HEK293 (cell line): Measurements from ENCODE around the gene SEM1.

ENCODE experiments used
- CTCF ChIA-PET: fragments of 350-600 bp; formaldehyde crosslinking; extraction: SDS; loops from one replicate; lab custom pipeline; 2021; ENCODE audit warnings: antibody characterized with exemption; lab: Yijun Ruan, JAX
- POLR2A ChIA-PET: fragments of 300-600 bp; formaldehyde crosslinking; extraction: SDS; loops from one replicate; lab custom pipeline; 2020; ENCODE audit warnings: antibody characterized with exemption, inconsistent platforms; lab: Yijun Ruan, JAX
- H3K27ac ChIP-seq: fragments of 200-500 bp; sonication (Bioruptor generic); 2 replicates; pipeline ENCODE4 v1.5.1; 2014; ENCODE audit warnings: low read depth, low read length, control low read depth, inconsistent platforms; ENCODE audit errors: extremely low read depth
- H3K36me3 ChIP-seq, 2 experiments: fragments of 200-500 bp in 1 of 2; sonication (Bioruptor generic) in 1 of 2; 1 replicate in 1 of 2; 2 replicates in 1 of 2; pipeline ENCODE4 v1.5.1; 2014 to 2017; ENCODE audit warnings: inconsistent platforms in 2 of 2, low read length in 2 of 2; ENCODE audit not compliant: control insufficient read depth in 2 of 2, insufficient read depth in 1 of 2
- H3K4me1 ChIP-seq: fragments of 200-500 bp; sonication (Bioruptor generic); 2 replicates; pipeline ENCODE4 v1.5.1; 2014; ENCODE audit warnings: mild to moderate bottlenecking, low read length, inconsistent platforms; ENCODE audit not compliant: control insufficient read depth, insufficient read depth
- H3K4me3 ChIP-seq: 2 replicates; pipeline ENCODE4 v1.5.1; 2011; ENCODE audit warnings: low read depth, mild to moderate bottlenecking, control low read depth, low read length, moderate library complexity
- H3K9me3 ChIP-seq: fragments of 200-500 bp; sonication (Bioruptor generic); 2 replicates; pipeline ENCODE4 v1.5.1; 2014; ENCODE audit warnings: low read depth, low read length, inconsistent platforms; ENCODE audit not compliant: control insufficient read depth, insufficient read depth
- BCL11A ChIP-seq: fragments of 450-650 bp; formaldehyde crosslinking; IDR thresholded peaks from 2 replicates; pipeline ENCODE4 v1.5.1; 2016; ENCODE audit warnings: low read depth, missing biosample characterization, missing genetic modification characterization
- IKZF3 ChIP-seq: fragments of 450-650 bp; IDR thresholded peaks from 2 replicates; pipeline ENCODE4 v1.5.0; 2018; ENCODE audit warnings: missing biosample characterization, mild to moderate bottlenecking, missing genetic modification characterization, moderate library complexity
- SP3 ChIP-seq: fragments of 450-650 bp; formaldehyde crosslinking; IDR thresholded peaks from 2 replicates; pipeline ENCODE4 v1.5.1; 2016; ENCODE audit warnings: missing biosample characterization, missing genetic modification characterization
- ZFP37 ChIP-seq: fragments of 450-650 bp; formaldehyde crosslinking; IDR thresholded peaks from 2 replicates; pipeline ENCODE4 v1.5.1; 2016; ENCODE audit warnings: missing biosample characterization, missing genetic modification characterization
- ZFP41 ChIP-seq: fragments of 450-650 bp; formaldehyde crosslinking; IDR thresholded peaks from 2 replicates; pipeline ENCODE4 v1.5.1; 2016; ENCODE audit warnings: missing biosample characterization, missing genetic modification characterization, borderline replicate concordance
- ZIC2 ChIP-seq: fragments of 450-650 bp; formaldehyde crosslinking; IDR thresholded peaks from 2 replicates; pipeline ENCODE4 v1.5.1; 2016; ENCODE audit warnings: missing biosample characterization, missing genetic modification characterization
- ZNF211 ChIP-seq: fragments of 450-650 bp; formaldehyde crosslinking; IDR thresholded peaks from 2 replicates; pipeline ENCODE4 v1.5.1; 2016; ENCODE audit warnings: low read depth, missing biosample characterization, missing genetic modification characterization
- ZNF23 ChIP-seq: fragments of 450-650 bp; formaldehyde crosslinking; IDR thresholded peaks from 2 replicates; pipeline ENCODE4 v1.5.1; 2016; ENCODE audit warnings: missing biosample characterization, missing genetic modification characterization, borderline replicate concordance
- ZNF24 ChIP-seq: fragments of 450-650 bp; formaldehyde crosslinking; IDR thresholded peaks from 2 replicates; pipeline ENCODE4 v1.5.1; 2016; ENCODE audit warnings: missing biosample characterization, missing genetic modification characterization
- ZNF510 ChIP-seq: fragments of 450-650 bp; formaldehyde crosslinking; IDR thresholded peaks from 2 replicates; pipeline ENCODE4 v1.5.1; 2018; ENCODE audit warnings: mild to moderate bottlenecking, missing genetic modification characterization, missing biosample characterization; ENCODE audit not compliant: insufficient replicate concordance
- ZNF670 ChIP-seq: fragments of 450-650 bp; formaldehyde crosslinking; IDR thresholded peaks from 2 replicates; pipeline ENCODE4 v1.5.1; 2016; ENCODE audit warnings: missing biosample characterization, missing genetic modification characterization, low read depth
- ZNF768 ChIP-seq: fragments of 450-650 bp; formaldehyde crosslinking; IDR thresholded peaks from 2 replicates; pipeline ENCODE4 v1.5.1; 2018; ENCODE audit warnings: missing biosample characterization, mild to moderate bottlenecking, missing genetic modification characterization
- TF ChIP-seq, protein P1 (sequence below): fragments of 450-650 bp; formaldehyde crosslinking; IDR thresholded peaks from 2 replicates; pipeline ENCODE4 v1.5.1; 2017; ENCODE audit warnings: missing biosample characterization, missing genetic modification characterization
- TF ChIP-seq, protein P2 (sequence below): IDR thresholded peaks from 2 replicates; pipeline ENCODE4 v1.6.1; 2011; ENCODE audit warnings: mild to moderate bottlenecking, low read depth, low read length, borderline replicate concordance
- TF ChIP-seq, protein P3 (sequence below): fragments of 450-650 bp; formaldehyde crosslinking; IDR thresholded peaks from 2 replicates; pipeline ENCODE4 v1.5.1; 2016; ENCODE audit warnings: missing biosample characterization, missing genetic modification characterization
- TF ChIP-seq, protein P4 (sequence below): fragments of 450-650 bp; formaldehyde crosslinking; IDR thresholded peaks from 2 replicates; pipeline ENCODE4 v1.5.1; 2016; ENCODE audit warnings: missing biosample characterization, missing genetic modification characterization
- TF ChIP-seq, protein P5 (sequence below): fragments of 450-650 bp; IDR thresholded peaks from 2 replicates; pipeline ENCODE4 v1.5.1; 2018; ENCODE audit warnings: missing biosample characterization, mild to moderate bottlenecking, missing genetic modification characterization
- TF ChIP-seq, protein P6 (sequence below): fragments of 450-650 bp; formaldehyde crosslinking; IDR thresholded peaks from 2 replicates; pipeline ENCODE4; 2016; ENCODE audit warnings: missing biosample characterization, missing genetic modification characterization
- TF ChIP-seq, protein P7 (sequence below): fragments of 450-650 bp; formaldehyde crosslinking; IDR thresholded peaks from 2 replicates; pipeline ENCODE4 v1.5.1; 2017; ENCODE audit warnings: missing biosample characterization, missing genetic modification characterization
- TF ChIP-seq, protein P8 (sequence below): fragments of 450-650 bp; formaldehyde crosslinking; IDR thresholded peaks from 2 replicates; pipeline ENCODE4 v1.5.1; 2016; ENCODE audit warnings: missing biosample characterization, missing genetic modification characterization

SEM1 gene

DNA sequence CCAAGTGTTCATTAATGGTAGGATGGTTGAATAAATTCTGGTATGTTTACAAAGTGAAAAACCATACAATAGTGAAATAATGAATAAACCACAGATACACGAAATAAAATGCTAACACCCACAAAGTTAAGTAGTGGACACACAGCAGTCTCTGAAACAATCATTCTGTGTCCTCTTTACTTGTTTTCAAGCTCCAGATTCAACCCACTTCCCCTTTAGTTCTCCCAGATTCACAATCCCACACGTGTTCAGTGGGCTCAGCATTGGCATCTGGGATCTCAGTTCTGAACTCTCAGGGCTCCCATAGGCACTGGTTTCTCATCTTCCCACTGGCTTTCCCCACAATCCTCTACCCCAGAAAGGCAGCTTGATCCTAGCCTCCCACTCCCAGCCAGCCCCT lies 44.9 kb downstream of the SEM1 start (continued):
- TF ChIP-seq, protein P1, sequence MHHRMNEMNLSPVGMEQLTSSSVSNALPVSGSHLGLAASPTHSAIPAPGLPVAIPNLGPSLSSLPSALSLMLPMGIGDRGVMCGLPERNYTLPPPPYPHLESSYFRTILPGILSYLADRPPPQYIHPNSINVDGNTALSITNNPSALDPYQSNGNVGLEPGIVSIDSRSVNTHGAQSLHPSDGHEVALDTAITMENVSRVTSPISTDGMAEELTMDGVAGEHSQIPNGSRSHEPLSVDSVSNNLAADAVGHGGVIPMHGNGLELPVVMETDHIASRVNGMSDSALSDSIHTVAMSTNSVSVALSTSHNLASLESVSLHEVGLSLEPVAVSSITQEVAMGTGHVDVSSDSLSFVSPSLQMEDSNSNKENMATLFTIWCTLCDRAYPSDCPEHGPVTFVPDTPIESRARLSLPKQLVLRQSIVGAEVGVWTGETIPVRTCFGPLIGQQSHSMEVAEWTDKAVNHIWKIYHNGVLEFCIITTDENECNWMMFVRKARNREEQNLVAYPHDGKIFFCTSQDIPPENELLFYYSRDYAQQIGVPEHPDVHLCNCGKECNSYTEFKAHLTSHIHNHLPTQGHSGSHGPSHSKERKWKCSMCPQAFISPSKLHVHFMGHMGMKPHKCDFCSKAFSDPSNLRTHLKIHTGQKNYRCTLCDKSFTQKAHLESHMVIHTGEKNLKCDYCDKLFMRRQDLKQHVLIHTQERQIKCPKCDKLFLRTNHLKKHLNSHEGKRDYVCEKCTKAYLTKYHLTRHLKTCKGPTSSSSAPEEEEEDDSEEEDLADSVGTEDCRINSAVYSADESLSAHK (tag by site-specific recombination) = no peak
- TF ChIP-seq, protein P2, sequence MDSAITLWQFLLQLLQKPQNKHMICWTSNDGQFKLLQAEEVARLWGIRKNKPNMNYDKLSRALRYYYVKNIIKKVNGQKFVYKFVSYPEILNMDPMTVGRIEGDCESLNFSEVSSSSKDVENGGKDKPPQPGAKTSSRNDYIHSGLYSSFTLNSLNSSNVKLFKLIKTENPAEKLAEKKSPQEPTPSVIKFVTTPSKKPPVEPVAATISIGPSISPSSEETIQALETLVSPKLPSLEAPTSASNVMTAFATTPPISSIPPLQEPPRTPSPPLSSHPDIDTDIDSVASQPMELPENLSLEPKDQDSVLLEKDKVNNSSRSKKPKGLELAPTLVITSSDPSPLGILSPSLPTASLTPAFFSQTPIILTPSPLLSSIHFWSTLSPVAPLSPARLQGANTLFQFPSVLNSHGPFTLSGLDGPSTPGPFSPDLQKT = no peak
- no peak for TF ChIP-seq ZFP37
- no peak for TF ChIP-seq SP3 (tag by site-specific recombination)
- TF ChIP-seq, protein P3, sequence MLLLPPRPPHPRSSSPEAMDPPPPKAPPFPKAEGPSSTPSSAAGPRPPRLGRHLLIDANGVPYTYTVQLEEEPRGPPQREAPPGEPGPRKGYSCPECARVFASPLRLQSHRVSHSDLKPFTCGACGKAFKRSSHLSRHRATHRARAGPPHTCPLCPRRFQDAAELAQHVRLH (tag by site-specific recombination) = no peak
- no peak for TF ChIP-seq IKZF3 (tag by site-specific recombination)
- no peak for TF ChIP-seq ZNF510
- no peak for TF ChIP-seq ZIC2
- no peak for TF ChIP-seq ZNF211 (tag by site-specific recombination)
- no peak for TF ChIP-seq ZNF23 (tag by site-specific recombination)
- TF ChIP-seq, protein P4, sequence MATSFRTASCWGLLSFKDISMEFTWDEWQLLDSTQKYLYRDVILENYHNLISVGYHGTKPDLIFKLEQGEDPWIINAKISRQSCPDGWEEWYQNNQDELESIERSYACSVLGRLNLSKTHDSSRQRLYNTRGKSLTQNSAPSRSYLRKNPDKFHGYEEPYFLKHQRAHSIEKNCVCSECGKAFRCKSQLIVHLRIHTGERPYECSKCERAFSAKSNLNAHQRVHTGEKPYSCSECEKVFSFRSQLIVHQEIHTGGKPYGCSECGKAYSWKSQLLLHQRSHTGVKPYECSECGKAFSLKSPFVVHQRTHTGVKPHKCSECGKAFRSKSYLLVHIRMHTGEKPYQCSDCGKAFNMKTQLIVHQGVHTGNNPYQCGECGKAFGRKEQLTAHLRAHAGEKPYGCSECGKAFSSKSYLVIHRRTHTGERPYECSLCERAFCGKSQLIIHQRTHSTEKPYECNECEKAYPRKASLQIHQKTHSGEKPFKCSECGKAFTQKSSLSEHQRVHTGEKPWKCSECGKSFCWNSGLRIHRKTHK (tag by site-specific recombination) = no peak

DNA sequence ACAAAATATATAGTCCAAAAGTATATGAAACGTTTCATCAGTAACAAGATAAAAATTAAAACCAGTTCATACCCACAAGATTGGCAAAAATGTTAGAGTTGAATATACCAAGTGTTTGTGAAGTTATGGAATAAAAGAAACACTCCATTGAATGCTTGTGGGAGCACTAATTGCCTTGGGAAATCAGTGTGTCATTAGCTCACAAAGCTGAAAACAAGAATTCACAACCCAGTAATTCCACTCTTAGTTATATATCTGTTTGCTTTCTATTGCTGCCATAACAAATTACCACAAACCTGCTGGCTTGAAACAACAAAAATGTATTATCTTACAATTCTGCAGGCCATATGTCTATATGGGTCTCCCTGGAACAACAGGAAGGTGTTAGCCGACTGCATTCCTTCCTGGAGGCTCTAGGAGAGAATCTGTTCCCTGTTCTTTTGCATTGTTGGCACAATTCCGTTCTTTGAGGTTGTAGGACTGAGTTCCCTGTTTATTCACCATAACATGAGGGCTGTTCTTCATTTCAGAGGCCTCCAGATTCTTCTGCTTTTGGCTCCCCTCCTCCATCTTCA lies 45.7 kb downstream of the SEM1 start:
- H3K4me3 ChIP-seq = no peak overlapping the region
- CTCF ChIA-PET = no interaction called here
- POLR2A ChIA-PET = no interaction called here
- no peaks in the 10 kb centered on the region for H3K9me3 ChIP-seq
- H3K4me1 ChIP-seq = no peaks in the 10 kb centered on the region
- H3K27ac ChIP-seq = no peak overlapping the region
- TF ChIP-seq, protein P5, sequence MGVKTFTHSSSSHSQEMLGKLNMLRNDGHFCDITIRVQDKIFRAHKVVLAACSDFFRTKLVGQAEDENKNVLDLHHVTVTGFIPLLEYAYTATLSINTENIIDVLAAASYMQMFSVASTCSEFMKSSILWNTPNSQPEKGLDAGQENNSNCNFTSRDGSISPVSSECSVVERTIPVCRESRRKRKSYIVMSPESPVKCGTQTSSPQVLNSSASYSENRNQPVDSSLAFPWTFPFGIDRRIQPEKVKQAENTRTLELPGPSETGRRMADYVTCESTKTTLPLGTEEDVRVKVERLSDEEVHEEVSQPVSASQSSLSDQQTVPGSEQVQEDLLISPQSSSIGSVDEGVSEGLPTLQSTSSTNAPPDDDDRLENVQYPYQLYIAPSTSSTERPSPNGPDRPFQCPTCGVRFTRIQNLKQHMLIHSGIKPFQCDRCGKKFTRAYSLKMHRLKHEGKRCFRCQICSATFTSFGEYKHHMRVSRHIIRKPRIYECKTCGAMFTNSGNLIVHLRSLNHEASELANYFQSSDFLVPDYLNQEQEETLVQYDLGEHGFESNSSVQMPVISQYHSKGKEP (tag by site-specific recombination) = no peak
- TF ChIP-seq, protein P6, sequence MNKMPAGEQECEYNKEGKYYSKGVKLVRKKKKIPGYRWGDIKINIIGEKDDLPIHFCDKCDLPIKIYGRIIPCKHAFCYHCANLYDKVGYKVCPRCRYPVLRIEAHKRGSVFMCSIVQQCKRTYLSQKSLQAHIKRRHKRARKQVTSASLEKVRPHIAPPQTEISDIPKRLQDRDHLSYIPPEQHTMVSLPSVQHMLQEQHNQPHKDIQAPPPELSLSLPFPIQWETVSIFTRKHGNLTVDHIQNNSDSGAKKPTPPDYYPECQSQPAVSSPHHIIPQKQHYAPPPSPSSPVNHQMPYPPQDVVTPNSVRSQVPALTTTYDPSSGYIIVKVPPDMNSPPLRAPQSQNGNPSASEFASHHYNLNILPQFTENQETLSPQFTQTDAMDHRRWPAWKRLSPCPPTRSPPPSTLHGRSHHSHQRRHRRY = no peak
- TF ChIP-seq ZNF23 (tag by site-specific recombination) (no peak), ZNF670 (tag by site-specific recombination) (no peak), ZNF24 (tag by site-specific recombination) (no peak), ZNF768 (tag by site-specific recombination) (no peak), BCL11A (tag by site-specific recombination) (no peak), ZFP41 (tag by site-specific recombination) (no peak)
- TF ChIP-seq, protein P7, sequence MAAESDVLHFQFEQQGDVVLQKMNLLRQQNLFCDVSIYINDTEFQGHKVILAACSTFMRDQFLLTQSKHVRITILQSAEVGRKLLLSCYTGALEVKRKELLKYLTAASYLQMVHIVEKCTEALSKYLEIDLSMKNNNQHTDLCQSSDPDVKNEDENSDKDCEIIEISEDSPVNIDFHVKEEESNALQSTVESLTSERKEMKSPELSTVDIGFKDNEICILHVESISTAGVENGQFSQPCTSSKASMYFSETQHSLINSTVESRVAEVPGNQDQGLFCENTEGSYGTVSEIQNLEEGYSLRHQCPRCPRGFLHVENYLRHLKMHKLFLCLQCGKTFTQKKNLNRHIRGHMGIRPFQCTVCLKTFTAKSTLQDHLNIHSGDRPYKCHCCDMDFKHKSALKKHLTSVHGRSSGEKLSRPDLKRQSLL (tag by site-specific recombination) = no peak
- TF ChIP-seq, protein P8, sequence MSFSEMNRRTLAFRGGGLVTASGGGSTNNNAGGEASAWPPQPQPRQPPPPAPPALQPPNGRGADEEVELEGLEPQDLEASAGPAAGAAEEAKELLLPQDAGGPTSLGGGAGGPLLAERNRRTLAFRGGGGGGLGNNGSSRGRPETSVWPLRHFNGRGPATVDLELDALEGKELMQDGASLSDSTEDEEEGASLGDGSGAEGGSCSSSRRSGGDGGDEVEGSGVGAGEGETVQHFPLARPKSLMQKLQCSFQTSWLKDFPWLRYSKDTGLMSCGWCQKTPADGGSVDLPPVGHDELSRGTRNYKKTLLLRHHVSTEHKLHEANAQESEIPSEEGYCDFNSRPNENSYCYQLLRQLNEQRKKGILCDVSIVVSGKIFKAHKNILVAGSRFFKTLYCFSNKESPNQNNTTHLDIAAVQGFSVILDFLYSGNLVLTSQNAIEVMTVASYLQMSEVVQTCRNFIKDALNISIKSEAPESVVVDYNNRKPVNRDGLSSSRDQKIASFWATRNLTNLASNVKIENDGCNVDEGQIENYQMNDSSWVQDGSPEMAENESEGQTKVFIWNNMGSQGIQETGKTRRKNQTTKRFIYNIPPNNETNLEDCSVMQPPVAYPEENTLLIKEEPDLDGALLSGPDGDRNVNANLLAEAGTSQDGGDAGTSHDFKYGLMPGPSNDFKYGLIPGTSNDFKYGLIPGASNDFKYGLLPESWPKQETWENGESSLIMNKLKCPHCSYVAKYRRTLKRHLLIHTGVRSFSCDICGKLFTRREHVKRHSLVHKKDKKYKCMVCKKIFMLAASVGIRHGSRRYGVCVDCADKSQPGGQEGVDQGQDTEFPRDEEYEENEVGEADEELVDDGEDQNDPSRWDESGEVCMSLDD (tag by site-specific recombination) = no peak
- peaks cover 0 to 3% of the 10 kb centered on the region in 2 experiments; a peak in 1 of 3 replicates for H3K36me3 ChIP-seq
